NB4 (cell line): ENCODE measurements around the gene ZBTB20.

ENCODE experiments used
- CTCF ChIP-seq: IDR thresholded peaks from one replicate; pipeline ENCODE4 v1.5.1; 2012; ENCODE audit warnings: low read depth, low read length
- MYC ChIP-seq: IDR thresholded peaks from 2 replicates; pipeline ENCODE4 v1.6.1; 2011; ENCODE audit warnings: low read depth, low read length
- POLR2A ChIP-seq: IDR thresholded peaks from 2 replicates; pipeline ENCODE4 v1.6.1; 2011; ENCODE audit warnings: mild to moderate bottlenecking; ENCODE audit not compliant: insufficient read length; ENCODE audit errors: extremely low read depth

- TF ChIP-seq CTCF (no peak), MYC (no peak), POLR2A (no peak)
Observed at GRCh38 chr3:114314282-114314681, 832.8 kb downstream of the ZBTB20 start.
